Measurements from ENCODE around the gene CCL19. TPM values are rescaled to one million over a fixed set of nuclear protein-coding genes. Genes with fewer than 3 reads are reported as not detected.

The CCL19 gene
- total RNA-seq, 1 experiment from 2014 or later, result not detected

DNA sequence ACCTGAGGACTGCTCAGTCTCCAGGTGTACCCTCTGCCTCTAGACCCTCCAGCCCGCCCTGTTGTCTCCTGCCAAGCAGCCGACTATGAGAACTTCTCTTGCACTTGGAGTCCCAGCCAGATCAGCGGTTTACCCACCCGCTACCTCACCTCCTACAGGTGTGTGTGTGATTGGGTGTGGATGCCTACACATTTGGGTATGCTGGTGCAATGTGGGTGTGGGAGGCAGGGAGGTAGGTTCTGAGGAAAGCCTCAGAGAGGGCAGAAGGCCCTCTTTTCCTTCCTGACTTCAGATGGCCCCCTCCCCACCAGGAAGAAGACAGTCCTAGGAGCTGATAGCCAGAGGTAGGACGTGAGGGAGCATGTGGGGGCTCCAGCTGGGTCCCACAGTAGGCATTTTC, 34.1 kb downstream of the CCL19 start:
- H4K20me1 ChIP-seq (ENCODE audit: insufficient read depth), result no peaks in the 10 kb centered on the region
- RAD21 ChIA-PET (ENCODE audit: low non-redundant PET in 1 of 2, low total read pairs in 2 of 2, uncharacterized antibody in 2 of 2, unreplicated experiment in 2 of 2), result no interaction called here
- H3K9me2 ChIP-seq (ENCODE audit: insufficient read depth), result no peaks in the 10 kb centered on the region
- ATAC-seq, result no peak
- H3K27me3 ChIP-seq (ENCODE audit: insufficient read depth, low read length), result no peaks in the 10 kb centered on the region
- H3K9me3 ChIP-seq (ENCODE audit: control insufficient read depth in 1 of 2, insufficient read depth in 1 of 2, low read depth in 1 of 2, low read length in 2 of 2), result no peaks in the 10 kb centered on the region
- no peak overlapping the region for H3K4me2 ChIP-seq (ENCODE audit: low read length)
- H3K4me1 ChIP-seq (ENCODE audit: control insufficient read depth in 1 of 2, insufficient read depth in 2 of 2, low read length in 2 of 2), result peaks cover 9 to 27% of the 10 kb centered on the region in 2 experiments
- H3K27ac ChIP-seq (ENCODE audit: low read depth, low read length), result no peak overlapping the region
- no peaks in the 10 kb centered on the region for H3K79me2 ChIP-seq (ENCODE audit: insufficient read depth, low read length)
- H2AFZ ChIP-seq (ENCODE audit: low read depth, low read length, poor library complexity, severe bottlenecking), result no peak overlapping the region
- no peak for DNase-seq (ENCODE audit: low read depth, low spot score)
- CTCF ChIA-PET, result interaction anchor here (0.7 kb wide), 1 partner anchor 8 kb away, joined by 3 read pairs; no protein-coding TSS in a partner anchor
- H3K36me3 ChIP-seq (ENCODE audit: control insufficient read depth in 1 of 2, insufficient read depth in 2 of 2, low read length in 2 of 2), result no peaks in the 10 kb centered on the region
- POLR2A ChIA-PET, result no interaction called here
- no peak overlapping the region for H3K4me3 ChIP-seq (replicated peaks in 1 of 2; ENCODE audit: low read depth in 1 of 2, low read length in 2 of 2)
- H3K9ac ChIP-seq (ENCODE audit: low read length), result no peak overlapping the region
- intact Hi-C loops (cut with micrococcal nuclease), result no loop called here
- TF ChIP-seq POLR2AphosphoS5 (IDR thresholded peaks at IDR 0.05; ENCODE audit: low read depth, low read length) (no peak), TCF7L2 (IDR thresholded peaks at IDR 0.05; ENCODE audit: borderline replicate concordance, extremely low read depth, insufficient read depth, insufficient read length) (no peak), SP1 (IDR thresholded peaks at IDR 0.05; ENCODE audit: low read depth) (no peak), EZH2 (IDR thresholded peaks at IDR 0.05) (no peak), CEBPB (IDR thresholded peaks at IDR 0.05; ENCODE audit: low read depth) (no peak), EGR1 (IDR thresholded peaks at IDR 0.05; ENCODE audit: low read depth) (no peak), ZFX (IDR thresholded peaks at IDR 0.05) (no peak), CBX3 (IDR thresholded peaks at IDR 0.05; ENCODE audit: low read depth) (no peak), FOSL1 (IDR thresholded peaks at IDR 0.05; ENCODE audit: low read depth) (no peak), REST (IDR thresholded peaks at IDR 0.05; ENCODE audit: low read depth) (no peak), ELF1 (IDR thresholded peaks at IDR 0.05; ENCODE audit: borderline replicate concordance, low read depth) (no peak), ZNF274 (IDR thresholded peaks at IDR 0.05; ENCODE audit: low read depth, low read length) (no peak), JUND (IDR thresholded peaks at IDR 0.05) (no peak), POLR2A (IDR thresholded peaks at IDR 0.05; ENCODE audit: borderline replicate concordance, extremely low read depth, insufficient read depth, insufficient read length) (no peak), YY1 (IDR thresholded peaks at IDR 0.05; ENCODE audit: extremely low read depth, insufficient replicate concordance, low read depth, low read length) (no peak), RAD21 (IDR thresholded peaks at IDR 0.05; ENCODE audit: low read depth) (no peak)
- TF ChIP-seq, protein P1, sequence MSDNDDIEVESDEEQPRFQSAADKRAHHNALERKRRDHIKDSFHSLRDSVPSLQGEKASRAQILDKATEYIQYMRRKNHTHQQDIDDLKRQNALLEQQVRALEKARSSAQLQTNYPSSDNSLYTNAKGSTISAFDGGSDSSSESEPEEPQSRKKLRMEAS (IDR thresholded peaks at IDR 0.05), result no peak
- TF ChIP-seq, protein P2, sequence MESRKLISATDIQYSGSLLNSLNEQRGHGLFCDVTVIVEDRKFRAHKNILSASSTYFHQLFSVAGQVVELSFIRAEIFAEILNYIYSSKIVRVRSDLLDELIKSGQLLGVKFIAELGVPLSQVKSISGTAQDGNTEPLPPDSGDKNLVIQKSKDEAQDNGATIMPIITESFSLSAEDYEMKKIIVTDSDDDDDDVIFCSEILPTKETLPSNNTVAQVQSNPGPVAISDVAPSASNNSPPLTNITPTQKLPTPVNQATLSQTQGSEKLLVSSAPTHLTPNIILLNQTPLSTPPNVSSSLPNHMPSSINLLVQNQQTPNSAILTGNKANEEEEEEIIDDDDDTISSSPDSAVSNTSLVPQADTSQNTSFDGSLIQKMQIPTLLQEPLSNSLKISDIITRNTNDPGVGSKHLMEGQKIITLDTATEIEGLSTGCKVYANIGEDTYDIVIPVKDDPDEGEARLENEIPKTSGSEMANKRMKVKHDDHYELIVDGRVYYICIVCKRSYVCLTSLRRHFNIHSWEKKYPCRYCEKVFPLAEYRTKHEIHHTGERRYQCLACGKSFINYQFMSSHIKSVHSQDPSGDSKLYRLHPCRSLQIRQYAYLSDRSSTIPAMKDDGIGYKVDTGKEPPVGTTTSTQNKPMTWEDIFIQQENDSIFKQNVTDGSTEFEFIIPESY (IDR thresholded peaks at IDR 0.05; ENCODE audit: extremely low read depth, insufficient replicate concordance, low read length), result no peak
- TF ChIP-seq, protein P3, sequence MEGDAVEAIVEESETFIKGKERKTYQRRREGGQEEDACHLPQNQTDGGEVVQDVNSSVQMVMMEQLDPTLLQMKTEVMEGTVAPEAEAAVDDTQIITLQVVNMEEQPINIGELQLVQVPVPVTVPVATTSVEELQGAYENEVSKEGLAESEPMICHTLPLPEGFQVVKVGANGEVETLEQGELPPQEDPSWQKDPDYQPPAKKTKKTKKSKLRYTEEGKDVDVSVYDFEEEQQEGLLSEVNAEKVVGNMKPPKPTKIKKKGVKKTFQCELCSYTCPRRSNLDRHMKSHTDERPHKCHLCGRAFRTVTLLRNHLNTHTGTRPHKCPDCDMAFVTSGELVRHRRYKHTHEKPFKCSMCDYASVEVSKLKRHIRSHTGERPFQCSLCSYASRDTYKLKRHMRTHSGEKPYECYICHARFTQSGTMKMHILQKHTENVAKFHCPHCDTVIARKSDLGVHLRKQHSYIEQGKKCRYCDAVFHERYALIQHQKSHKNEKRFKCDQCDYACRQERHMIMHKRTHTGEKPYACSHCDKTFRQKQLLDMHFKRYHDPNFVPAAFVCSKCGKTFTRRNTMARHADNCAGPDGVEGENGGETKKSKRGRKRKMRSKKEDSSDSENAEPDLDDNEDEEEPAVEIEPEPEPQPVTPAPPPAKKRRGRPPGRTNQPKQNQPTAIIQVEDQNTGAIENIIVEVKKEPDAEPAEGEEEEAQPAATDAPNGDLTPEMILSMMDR (IDR thresholded peaks at IDR 0.05 in 2 of 3, conservative IDR thresholded peaks at IDR 0.05 in 1 of 3; ENCODE audit: borderline replicate concordance in 1 of 3, insufficient read depth in 1 of 3, low read depth in 2 of 3, low read length in 2 of 3), result no peak
- BruUV-seq (replicated peaks), result no TSS peak

All from HCT116 (cell line).